ENCODE measurements around the gene ONECUT3. TPM values are rescaled to one million over a fixed set of nuclear protein-coding genes. Genes with fewer than 3 reads are reported as not detected.

ONECUT3 gene
- total and polyA plus RNA-seq, 3 donors from 2014 or later: 0.13 to 0.39 (median 0.25) TPM

DNA sequence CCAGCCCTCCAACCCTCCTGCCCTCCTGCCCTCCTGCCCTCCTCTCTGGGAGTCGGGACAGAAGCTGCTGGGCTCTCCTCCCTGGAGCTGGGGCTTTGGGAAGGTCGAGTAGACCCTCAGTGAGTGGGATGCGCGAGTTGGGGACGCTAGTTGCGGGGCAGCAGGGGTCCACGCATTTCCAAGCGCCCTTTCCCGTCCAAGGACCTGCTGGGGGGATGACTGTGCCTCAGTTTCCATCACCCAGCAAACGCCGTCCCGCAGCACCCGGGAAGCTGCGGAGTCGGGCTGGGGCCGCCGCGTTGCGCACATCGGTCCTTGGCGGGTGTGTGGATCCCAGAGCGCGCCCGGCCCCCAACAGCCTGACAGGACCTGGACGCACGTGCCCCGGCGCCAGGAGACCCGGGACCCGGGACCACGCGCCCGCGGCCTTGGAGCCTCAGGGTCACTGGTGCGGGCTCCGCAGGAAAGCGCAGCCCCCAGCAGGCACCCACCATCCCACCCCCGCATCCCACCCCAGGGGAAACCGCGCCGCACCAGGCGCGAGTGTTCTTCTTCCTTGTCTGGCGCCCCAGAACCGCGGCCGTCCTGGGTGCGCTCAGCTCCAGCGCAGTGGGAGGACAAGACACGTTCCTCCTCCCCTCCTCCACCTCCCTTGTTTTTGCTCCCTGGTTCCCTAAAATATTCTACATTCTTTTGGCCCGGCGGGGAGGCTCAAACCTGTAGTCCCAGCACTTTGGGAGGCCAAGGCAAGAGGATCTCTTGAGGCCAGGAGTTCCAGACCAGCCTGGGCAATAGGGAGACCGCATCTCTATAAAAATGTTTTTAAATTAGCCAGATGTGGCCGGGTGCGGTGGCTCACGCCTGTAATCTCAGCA, 9.2 kb downstream of the ONECUT3 start:
- TF ChIP-seq, protein P1, sequence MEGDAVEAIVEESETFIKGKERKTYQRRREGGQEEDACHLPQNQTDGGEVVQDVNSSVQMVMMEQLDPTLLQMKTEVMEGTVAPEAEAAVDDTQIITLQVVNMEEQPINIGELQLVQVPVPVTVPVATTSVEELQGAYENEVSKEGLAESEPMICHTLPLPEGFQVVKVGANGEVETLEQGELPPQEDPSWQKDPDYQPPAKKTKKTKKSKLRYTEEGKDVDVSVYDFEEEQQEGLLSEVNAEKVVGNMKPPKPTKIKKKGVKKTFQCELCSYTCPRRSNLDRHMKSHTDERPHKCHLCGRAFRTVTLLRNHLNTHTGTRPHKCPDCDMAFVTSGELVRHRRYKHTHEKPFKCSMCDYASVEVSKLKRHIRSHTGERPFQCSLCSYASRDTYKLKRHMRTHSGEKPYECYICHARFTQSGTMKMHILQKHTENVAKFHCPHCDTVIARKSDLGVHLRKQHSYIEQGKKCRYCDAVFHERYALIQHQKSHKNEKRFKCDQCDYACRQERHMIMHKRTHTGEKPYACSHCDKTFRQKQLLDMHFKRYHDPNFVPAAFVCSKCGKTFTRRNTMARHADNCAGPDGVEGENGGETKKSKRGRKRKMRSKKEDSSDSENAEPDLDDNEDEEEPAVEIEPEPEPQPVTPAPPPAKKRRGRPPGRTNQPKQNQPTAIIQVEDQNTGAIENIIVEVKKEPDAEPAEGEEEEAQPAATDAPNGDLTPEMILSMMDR (IDR thresholded peaks at IDR 0.05): no peak
- no peak for TF ChIP-seq POLR2A (IDR thresholded peaks at IDR 0.05)
- no peak for DNase-seq
- Histone ChIP-seq H3K9me3 (no peaks in the 10 kb centered on the region), H3K4me1 (no peaks in the 10 kb centered on the region), H3K36me3 (ENCODE audit: low read depth, missing control alignments) (no peaks in the 10 kb centered on the region), H3K27me3 (peaks cover 7% of the 10 kb centered on the region), H3K27ac (no peak overlapping the region), H3K4me3 (no peak overlapping the region)
- intact Hi-C loops (cut with DNase I; ENCODE audit: low total_unique reads): loop anchor here (10.0 kb wide), 1 partner anchor 218 kb away; no protein-coding TSS in a partner anchor
- 2 to 3% methylated on average over 15 to 31 of the region's 56 CpGs for WGBS, 2 donors

DNA sequence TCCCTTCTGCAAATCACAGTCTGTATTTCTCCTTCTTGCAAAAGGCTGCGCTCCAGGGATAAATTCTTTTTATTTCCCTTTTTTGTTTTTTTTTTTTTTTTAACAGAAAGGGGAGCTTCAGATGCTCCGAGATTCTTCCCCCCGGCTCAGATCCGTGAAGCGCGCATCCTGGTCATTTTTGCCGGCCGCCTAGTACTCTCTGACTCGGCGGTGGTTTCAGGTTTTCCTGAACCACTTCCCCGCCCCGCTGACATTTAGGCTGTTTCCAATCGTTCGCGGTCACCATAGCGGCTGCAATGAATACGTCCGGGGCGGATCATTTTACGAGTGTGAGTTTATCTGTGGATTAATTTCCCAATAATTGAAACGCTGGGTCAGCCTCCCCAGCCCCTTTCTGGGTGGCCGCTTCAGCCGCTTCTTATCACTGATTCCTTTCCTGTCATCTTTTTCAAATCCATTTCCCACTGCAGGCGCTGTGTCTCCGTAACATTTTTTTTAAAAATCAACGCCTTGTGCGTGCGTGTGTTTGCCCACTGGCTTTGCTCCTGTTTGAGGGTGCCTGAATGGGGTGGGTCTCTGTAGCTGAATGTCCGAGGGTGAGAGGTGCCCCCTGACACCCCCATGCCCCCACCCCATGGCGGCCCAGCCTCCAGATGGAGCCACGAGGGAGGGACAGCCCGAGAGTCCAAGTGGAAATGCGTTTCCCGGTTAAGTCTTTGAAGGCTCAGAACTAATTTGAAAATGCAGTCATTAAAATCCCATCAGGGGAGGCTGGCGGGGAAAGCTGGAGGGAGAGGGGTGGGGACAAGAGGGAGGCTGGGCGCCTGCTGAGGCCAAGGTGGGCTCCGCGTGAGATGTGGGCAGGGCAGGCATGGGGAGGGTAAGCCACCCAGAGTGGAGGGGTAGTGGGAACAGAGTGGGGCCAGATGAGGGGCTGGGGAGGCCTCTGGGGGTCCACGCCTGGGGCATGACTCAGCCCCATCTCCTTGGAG, 10.6 kb downstream of the ONECUT3 start:
- intact Hi-C loops (cut with DNase I; ENCODE audit: low total_unique reads): loop anchor here (10.0 kb wide), 1 partner anchor 219 kb away; no protein-coding TSS in a partner anchor

DNA sequence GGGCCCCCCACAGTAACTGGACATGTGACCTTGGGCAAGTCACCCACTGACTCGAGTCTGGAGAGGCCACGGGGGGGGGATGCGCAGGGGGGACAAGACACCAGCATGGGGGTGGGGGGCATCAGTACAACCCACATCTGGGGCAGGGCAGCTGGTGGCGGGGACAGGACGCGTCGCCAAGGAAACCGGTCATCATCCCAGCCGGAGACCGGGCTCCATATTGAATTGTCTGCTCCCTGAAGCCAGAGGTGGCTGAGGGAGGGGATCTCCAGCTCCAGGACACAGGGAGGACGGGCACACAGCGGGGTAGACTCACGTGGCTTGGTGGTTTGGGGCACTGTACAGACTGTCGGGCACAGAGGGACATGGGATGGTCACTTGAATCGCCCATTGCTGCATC, 11.4 kb downstream of the ONECUT3 start:
- Histone ChIP-seq H3K9me3 (no peaks in the 10 kb centered on the region), H3K36me3 (ENCODE audit: low read depth, missing control alignments) (no peaks in the 10 kb centered on the region), H3K27me3 (no peaks in the 10 kb centered on the region), H3K4me1 (no peaks in the 10 kb centered on the region), H3K27ac (no peak overlapping the region), H3K4me3 (no peak overlapping the region)
- no peak for DNase-seq
- 35 to 38% methylated on average over 13 to 15 of the region's 15 CpGs for WGBS, 2 donors
- TF ChIP-seq, protein P1 (IDR thresholded peaks at IDR 0.05): no peak
- TF ChIP-seq POLR2A (IDR thresholded peaks at IDR 0.05): no peak
- intact Hi-C loops (cut with DNase I; ENCODE audit: low total_unique reads): loop anchor here (10.0 kb wide), 1 partner anchor 220 kb away; no protein-coding TSS in a partner anchor

More for the DNA sequence above, 10.6 kb downstream of the ONECUT3 start:
- H3K9me3 ChIP-seq: no peaks in the 10 kb centered on the region
- H3K4me3 ChIP-seq: no peak overlapping the region
- no peaks in the 10 kb centered on the region for H3K36me3 ChIP-seq (ENCODE audit: low read depth, missing control alignments)
- H3K4me1 ChIP-seq: no peaks in the 10 kb centered on the region
- 28 to 29% methylated on average over 38 to 39 of the region's 39 CpGs for WGBS, 2 donors
- H3K27ac ChIP-seq: no peak overlapping the region
- no peak for TF ChIP-seq POLR2A (IDR thresholded peaks at IDR 0.05)
- TF ChIP-seq, protein P1 (IDR thresholded peaks at IDR 0.05): no peak
- DNase-seq: no peak
- peaks cover 1% of the 10 kb centered on the region for H3K27me3 ChIP-seq

DNA sequence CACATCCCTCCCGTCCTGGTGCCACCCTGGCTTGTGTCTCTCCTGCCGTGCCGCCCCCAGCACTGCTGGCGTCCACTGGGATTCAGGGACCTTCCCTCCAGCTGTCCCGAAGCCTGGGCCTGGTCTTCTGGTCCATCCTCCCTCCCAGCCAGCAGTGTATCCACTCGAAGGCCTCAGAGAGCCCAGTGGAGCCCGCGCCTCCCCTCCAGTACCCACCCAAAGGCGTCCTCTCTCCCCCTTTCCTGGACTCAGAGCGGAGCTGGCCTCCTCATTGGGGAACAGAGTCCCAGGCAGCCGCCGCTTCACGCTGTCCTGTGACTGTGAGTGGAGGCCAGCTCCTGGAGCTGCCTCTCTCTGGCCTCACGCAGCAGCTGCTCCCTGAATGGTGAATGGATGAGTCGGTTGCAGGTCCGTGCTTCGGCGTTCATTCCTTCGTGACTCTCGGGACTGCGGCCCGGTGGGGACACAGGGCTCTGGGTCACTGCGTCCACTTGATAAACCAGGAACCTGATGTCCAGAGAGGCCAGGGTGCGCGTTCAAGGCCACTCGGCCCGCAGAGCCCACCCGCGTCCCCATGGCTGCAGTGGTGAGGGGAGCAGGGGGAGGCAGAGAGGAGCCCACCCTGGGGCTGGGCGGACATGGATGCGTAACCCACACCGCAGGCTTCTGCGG, 12.1 kb downstream of the ONECUT3 start:
- intact Hi-C loops (cut with DNase I; ENCODE audit: low total_unique reads): loop anchor here (10.0 kb wide), 1 partner anchor 221 kb away; no protein-coding TSS in a partner anchor
- Histone ChIP-seq H3K27ac (no peak overlapping the region), H3K4me3 (no peak overlapping the region), H3K27me3 (no peaks in the 10 kb centered on the region), H3K4me1 (no peaks in the 10 kb centered on the region), H3K36me3 (ENCODE audit: low read depth, missing control alignments) (no peaks in the 10 kb centered on the region), H3K9me3 (no peaks in the 10 kb centered on the region)
- TF ChIP-seq, protein P1 (IDR thresholded peaks at IDR 0.05): no peak
- TF ChIP-seq POLR2A (IDR thresholded peaks at IDR 0.05): no peak
- WGBS, 2 donors: 30 to 44% methylated on average over 22 to 31 of the region's 33 CpGs
- no peak for DNase-seq
